EH (cell line): ENCODE measurements around the gene ZNF407.

Source experiments
- DNase-seq: peaks from one replicate; pipeline ENCODE4 v3.0.0-alpha.2; 2015; ENCODE audit warnings: low read depth

Gene ZNF407

GRCh38 chr18:74728586-74728985 lies 130.9 kb downstream of the ZNF407 start:
- no peak for DNase-seq

GRCh38 chr18:74731097-74731496 lies 133.4 kb downstream of the ZNF407 start:
- DNase-seq, result peak; percentile 81

- DNase-seq, result no peak
Observed at GRCh38 chr18:74732380-74732779, 134.7 kb downstream of the ZNF407 start.

- DNase-seq, result no peak
Observed at GRCh38 chr18:74733598-74733997, 135.9 kb downstream of the ZNF407 start.

DNA sequence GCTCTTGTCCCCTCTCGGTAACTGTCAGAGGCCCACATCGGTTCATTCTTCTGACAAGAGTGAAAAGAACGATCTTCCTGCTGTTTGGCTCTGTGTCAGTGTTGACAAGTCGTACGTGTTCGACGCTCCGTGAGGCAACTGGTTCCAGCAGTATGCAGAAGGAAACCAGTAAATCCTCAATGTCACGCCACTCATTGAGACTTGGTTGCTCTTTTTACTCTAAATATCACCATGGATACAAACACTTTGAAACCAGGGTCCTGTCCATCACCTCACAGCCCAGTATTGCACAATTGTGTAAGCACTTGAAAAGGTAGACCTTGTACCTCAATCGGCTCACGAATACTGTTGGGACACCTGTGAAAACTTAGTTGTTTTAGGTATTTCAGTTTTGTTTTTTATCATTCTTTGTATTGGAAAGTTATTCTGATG lies 136.4 kb downstream of the ZNF407 start:
- no peak for DNase-seq

DNA sequence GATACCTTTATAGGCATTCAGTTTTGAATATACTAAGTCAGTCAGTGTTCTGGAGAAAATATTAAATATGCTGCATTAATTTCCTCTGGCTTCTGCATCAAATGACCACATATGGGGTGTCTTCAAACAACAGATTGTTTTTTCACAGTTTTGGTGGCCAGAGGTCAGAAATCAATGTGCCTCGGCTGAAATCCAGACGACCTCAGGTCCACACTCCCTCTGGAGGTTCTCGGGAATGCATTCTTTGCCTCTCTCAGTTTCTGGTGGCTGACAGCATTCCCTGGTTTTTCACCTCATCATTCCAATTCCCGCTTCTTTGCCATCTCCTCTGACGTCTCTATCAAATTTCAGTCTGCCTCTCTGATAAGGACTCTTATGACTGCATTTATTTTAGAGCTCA lies 142.3 kb downstream of the ZNF407 start:
- no peak for DNase-seq

- peak; percentile 24 for DNase-seq
Observed at GRCh38 chr18:74742573-74743243, 145.0 kb downstream of the ZNF407 start.

- peak; percentile 85 for DNase-seq
Observed at GRCh38 chr18:74745633-74746403, 148.1 kb downstream of the ZNF407 start.

DNA sequence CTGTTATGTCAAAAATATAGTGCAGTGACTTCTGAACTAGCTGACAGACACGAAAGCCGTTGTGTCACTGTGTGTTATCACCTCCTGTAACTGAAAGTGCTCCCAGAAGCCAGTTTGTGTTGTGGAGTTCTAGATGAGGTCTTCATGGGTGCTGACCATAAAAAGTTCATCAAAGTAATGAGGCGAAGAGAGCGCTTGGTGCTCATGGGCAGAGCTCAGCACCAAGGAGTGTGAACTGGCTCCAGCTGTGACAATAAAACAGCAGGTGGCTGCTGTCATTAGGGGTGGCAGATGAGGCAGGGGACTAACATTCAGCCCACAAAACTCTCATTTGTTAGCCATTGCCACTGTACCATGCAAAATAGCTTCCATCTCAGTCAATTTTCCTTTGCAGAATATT lies 151.1 kb downstream of the ZNF407 start:
- no peak for DNase-seq

DNA sequence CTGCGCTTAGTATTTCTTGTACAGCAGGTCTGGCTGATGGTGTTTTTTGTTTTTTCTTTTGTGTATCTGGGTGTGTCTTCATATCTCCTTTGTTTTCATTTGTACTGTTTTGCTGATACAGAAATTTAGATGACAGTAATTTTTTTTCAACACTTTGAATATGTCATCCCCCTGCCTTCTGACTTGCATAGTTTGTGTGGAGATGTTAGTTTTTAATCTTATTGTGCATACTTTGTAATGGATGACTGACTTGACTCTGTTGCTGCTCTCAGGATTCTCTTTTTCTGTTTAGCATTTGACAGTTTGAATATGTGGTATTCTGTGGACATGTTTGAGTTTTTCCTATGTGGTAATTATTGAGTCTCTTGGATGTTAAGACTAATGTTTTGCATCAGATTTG lies 161.3 kb downstream of the ZNF407 start:
- no peak for DNase-seq

DNA sequence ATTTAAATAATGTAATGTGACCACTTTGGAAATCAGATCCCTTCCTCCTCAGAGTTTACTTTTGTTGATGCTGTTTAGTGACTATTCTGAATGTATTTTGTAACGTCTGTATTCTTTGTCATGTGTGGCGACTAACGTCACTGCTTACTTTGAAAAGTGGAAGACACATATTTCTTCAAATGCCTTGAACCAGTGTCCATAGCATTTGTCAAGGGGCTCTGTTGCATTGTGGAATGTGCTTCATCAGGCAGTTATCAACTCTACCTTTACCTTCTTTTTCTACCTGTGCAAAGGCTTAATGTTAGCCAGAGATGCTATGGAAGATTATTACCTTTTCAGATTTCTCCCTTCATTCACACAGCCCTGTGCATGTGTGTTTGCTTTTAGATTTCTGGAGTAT lies 162.4 kb downstream of the ZNF407 start:
- no peak for DNase-seq

- no peak for DNase-seq
Observed at GRCh38 chr18:74760436-74760835, 162.8 kb downstream of the ZNF407 start.

DNA sequence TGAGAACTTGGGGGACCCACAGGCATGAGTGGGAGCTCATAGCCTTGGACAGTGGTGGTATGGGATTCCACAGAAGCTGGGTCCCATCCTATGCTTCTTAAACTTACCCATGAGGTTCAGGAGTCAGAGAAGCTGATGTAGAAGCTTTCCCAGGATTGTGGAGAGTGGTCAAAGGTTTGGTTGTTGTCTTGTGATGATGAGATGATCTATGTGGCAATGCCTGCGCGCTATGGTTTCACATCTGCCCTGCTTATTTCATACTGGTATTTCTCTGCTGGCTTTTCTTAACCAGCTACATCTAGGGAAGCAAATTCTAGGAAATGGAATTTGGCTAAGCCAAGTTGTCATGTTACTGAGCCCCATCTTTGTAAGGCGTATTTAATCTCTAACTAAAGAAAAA lies 168.6 kb downstream of the ZNF407 start:
- DNase-seq, result no peak

DNA sequence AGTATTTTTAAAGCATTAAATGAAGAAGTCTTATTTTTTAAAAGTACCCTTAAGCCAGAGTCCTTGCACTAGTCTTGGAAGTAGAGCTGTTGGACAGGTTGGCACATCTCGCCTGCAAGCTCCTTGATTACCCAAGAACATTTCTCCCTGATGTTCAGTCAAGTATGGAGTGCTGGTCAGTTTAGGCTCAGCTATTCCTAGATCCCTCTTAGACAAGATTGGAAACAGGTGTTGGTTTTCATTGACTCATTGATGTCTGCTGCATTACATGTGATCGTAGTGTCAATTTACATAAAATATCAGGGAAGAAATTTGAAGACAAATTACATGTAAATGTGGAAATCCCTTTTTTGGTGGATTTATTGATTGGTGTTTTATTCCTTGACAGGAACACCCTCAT lies 170.4 kb downstream of the ZNF407 start:
- no peak for DNase-seq

GRCh38 chr18:74773171-74773624 lies 175.5 kb downstream of the ZNF407 start:
- no peak for DNase-seq

DNA sequence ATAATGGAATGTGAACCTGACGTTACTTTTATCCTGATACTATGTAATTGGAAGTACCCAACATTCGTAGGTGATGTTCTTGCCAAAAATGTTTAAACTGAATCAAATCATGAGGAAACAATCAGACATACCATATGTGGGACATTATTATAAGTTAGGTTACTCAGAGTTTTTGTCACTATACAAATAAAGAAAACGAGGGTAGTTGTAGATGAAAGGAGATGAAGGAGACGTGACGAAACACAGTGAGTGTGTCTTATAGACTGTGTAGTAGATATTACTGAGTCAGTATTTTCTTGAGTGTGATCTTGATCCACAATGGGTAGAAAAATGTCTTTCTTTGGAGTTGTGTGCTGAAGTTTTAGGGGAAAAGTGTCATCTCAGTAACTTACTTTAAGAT lies 176.8 kb downstream of the ZNF407 start:
- DNase-seq, result no peak

GRCh38 chr18:74775239-74775638 lies 177.6 kb downstream of the ZNF407 start:
- DNase-seq, result peak; percentile 73

- DNase-seq, result peak; percentile 4
Observed at GRCh38 chr18:74778191-74778847, 180.6 kb downstream of the ZNF407 start.

- DNase-seq, result no peak
Observed at GRCh38 chr18:74784752-74785151, 187.1 kb downstream of the ZNF407 start.

GRCh38 chr18:74785632-74786031 lies 188.0 kb downstream of the ZNF407 start:
- DNase-seq, result no peak

DNA sequence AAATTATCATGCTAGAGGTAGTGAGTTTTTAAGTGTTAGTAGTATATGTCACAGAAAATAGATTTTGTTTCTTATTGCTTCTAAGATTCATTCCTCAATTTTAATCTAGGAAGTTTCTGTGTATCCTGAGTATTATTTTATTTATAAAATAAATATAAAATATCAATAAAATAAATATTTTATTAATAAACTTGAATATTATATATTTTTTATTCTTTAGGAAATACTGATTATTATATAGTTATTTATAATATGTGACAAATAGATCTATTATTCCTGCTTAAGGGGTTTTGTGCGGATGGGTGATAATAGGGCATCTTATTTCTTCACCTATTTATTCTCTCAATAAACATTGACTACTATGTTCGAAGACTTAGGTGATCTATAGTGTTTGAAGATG lies 191.0 kb downstream of the ZNF407 start:
- DNase-seq, result no peak

GRCh38 chr18:74789078-74789477 lies 191.4 kb downstream of the ZNF407 start:
- DNase-seq, result no peak

GRCh38 chr18:74790451-74790850 lies 192.8 kb downstream of the ZNF407 start:
- DNase-seq, result no peak
